OCI-M1 (cell line): ENCODE measurements around the gene OTUB1.

ENCODE experiments used
- DNase-seq: peaks from one replicate; lab custom pipeline; 2025; lab: John Stamatoyannopoulos, UW

Gene OTUB1

DNA sequence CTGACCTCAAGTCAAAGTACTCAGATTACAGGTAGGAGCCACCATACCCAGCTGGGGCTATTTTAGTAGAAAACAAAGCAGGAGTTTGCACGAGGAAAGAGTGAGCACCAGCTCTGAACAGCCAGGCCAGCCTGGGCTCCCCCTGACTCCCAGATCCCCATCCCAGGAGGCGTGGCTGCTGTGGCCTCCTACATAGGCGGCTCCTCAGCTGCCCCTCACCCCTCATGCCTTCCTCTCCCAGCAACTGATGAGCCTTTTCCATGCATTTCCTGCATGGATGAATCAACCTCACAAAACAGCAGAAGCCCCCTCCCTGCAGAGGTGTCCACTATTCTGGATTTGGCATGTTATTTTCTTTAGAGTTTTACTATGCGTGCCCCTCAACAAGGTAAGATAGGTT lies 39.0 kb downstream of the OTUB1 start:
- DNase-seq, result no peak

DNA sequence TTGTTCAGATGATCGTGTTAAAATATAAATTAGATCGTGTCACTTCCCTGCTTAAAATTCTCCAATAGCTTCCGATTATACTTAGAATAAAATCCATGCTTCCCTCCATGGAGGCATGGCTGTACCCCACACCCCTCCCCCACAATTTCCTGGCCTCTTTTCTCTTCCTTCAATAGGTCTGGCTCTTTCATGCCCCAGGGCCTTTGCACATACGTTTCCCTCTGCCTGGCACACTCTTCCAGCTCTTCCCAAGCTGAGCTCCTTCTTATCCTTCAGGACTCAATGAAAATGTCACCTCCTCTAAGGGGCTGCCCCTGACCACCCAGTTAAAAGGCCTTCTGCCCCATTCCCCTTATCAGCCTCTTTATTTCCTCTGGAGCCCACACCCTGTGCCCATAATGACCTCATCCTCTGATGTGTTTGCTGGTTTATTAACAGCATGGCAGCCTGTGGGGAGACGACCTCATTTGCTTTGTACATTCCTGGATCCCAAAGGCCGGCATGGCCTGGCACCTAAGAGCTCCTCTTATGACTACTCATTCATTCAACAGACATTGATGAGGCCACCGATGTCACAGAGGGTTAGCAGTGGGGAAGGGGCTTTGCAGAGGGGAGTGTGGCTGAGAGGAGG lies 40.5 kb downstream of the OTUB1 start:
- DNase-seq, result no peak

DNA sequence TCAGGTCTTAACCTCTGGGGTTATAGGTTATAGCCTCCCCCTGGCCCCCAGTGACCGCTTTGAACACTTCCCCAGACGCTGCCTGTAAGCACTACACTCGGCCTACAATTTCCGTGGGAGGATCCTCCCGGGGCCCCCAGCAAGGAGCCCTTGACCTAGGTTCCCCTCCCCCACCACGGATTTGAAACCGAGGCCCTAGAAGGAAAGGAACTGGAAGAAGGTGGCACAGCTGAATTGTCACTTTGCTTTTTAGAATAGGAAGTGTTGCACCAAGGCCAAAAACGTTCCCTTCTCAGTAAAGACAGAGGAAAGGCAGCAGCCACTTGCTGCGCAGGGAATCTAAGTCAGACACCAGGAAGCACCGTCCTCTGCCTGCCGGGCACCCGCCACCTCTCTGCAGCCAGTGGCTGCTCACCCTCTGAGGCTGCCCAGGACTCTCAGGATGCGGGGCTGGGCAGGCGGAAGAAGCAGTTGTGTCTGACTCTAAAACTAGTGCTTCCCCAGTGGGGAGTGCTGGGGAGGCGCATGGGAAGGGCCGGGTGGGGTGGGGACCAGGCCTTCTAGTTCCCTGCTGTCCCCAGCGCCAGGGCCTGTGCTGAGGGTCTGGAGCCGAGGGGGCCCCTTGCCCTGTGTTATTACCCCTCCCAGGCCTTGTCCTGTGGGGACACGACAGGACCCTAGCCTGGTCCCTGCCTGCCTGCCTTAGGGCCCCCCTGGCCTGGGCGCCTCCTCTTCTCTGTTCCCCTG lies 41.6 kb downstream of the OTUB1 start:
- peak; percentile 5 for DNase-seq

DNA sequence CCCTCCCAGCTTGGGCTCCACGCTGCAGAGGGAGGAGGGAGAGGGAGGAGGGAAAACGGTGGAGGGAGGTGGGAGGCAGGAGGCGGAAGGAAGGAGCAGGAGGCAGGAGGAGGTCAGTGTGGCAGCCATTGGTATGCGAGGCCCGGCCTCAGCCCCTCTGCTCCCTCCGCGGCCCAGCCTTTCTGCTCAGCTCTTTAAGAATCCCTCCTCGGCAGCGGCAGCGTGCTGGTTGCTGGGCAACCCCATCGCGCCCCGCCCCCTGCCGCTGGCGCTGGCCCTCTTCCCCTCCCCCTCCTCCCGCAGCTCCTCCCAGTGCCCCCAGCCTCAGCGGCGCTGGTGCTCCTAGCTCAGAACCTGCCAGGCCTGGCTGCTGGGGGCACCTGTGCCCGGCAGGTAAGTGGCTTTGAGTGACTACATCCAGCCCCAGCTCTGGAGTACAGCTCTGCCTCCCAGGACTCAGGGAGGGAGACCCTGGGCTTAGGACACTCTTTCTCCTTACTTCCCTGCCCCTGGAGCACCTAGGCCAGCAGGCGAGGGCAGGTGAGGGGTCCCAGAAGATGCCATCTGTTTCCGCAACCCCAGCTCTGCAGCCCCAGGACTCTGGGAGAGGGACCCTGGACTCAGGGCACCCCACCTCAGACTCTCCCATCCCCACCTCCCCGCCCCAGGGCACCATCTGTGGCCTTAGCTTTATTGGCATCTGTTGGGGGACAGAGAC lies 42.3 kb downstream of the OTUB1 start:
- no peak for DNase-seq

DNA sequence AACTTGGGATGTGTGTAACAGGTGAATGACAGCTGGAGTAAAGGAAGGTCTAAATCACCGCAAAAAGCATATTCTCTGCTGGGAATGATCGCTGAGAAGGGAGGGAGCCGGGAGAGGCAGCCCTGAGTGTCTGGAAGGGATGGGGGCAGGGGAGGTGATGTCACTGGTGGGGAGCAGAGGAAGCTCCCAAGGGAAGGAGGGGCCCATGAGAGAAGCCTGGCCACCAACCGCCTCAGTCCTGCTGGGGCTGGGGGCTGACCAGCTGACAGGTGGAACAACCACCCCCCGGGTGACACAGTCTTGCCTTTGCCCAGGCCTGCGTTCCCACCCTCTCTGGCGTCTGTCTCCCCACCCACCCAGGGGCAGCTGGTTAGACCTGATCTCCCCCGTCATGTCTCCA lies 43.5 kb downstream of the OTUB1 start:
- DNase-seq, result no peak

DNA sequence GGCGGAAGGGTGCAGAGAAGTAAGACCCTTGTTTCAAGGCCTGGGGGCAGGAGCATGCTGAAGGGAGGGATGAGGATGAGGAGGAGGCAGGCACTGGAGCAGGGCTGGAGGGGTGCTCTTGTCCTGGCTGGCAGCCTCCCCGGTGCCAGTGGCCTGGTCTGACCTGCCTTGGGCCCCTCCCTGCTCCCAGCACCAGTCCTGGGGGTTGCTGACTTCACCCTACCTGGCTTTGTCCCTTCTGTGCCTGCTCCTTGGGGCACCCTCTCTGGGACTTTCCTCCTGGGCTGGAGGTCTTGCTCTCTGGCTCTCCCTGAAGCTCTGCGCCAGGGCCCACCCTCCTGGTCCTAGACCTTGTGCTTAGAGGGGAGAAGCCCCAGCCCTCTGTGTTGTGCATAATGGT lies 44.8 kb downstream of the OTUB1 start:
- DNase-seq, result no peak

DNA sequence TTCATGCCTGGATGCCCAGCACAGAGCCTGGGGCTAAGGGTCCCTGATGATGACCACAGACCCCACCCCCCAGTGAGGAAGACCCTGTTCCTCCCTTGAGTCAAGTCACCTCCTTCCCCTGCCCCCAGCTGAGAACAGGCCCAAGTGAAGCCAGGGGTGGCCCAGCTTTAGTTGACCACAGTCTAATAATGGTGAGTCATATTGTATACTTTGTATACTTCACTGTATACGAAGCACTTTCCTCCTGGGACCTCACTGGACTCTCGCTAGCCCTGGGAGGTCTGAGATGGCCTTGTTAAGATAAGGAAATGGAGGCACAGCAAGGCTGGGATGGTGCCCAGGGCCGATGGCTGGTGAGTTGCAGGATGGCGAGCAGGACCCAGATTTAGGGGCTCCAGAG lies 45.8 kb downstream of the OTUB1 start:
- no peak for DNase-seq

DNA sequence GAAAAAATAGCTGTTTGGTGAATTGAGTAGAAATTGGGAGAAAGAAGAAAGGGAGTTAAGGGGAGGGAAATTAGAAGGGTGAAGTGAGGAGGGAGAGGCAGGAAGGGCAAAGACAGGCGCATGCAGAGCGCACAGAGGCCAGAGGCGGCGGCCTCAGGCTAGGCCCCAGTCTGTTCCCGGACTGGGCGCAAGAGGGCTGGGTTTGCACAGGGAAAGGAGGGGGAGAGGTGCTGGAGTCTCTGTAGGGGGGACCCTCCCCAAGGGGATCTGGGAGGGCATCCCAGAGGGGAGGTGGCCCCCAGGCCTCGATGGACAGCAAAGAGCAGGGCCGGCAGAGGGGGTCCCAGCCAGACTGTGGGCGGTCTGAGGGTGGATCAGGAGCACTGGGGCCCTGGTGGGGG lies 48.2 kb downstream of the OTUB1 start:
- no peak for DNase-seq

DNA sequence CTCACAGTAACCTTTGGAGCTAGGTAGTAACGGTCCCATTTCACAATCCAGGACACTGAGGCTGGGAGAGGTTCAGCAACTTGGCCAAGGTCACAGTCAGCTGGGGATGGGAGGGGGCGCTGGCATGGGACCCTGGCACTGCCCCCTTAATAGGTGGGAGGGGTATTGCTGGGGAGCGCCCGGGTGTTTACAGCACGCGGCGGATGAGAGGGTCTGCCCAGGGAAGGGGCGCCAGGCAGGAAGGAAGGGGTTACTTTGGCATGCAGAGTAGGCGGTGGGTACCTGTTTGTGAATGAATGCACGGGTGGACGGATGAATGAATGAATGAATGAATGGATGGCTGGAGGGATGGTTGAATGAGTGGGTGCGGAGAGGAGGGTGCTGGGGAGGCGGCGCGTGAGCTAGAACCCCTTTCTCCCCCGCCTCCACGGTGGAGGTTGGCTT lies 48.9 kb downstream of the OTUB1 start:
- no peak for DNase-seq

DNA sequence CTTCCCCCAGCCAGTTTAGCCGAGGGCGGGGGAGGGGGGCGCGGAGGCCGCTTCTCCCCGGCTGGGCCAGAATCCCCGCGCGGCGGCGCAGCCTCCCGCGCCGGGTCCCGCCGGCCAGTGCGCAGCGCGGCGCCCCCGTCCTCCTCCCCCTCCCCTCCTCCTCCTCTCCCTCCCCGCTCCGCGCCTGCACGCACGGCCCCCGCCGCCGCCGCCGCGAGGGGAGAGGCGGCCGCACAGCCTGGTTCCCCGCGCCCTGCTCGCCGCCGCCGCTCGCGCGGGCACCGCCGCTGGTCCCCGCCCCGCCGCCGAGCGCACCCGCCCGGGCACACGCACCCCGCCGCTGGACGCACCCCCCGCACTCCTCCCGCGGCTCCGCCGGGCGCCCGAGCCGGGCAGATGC lies 49.3 kb downstream of the OTUB1 start, which contains the start of gene FLRT1:
Gene FLRT1, plus strand, starts transcription at position 356 of the 400 bp plus-strand sequence. CDS start 80,337 bp downstream, outside the sequence.
- no peak for DNase-seq

DNA sequence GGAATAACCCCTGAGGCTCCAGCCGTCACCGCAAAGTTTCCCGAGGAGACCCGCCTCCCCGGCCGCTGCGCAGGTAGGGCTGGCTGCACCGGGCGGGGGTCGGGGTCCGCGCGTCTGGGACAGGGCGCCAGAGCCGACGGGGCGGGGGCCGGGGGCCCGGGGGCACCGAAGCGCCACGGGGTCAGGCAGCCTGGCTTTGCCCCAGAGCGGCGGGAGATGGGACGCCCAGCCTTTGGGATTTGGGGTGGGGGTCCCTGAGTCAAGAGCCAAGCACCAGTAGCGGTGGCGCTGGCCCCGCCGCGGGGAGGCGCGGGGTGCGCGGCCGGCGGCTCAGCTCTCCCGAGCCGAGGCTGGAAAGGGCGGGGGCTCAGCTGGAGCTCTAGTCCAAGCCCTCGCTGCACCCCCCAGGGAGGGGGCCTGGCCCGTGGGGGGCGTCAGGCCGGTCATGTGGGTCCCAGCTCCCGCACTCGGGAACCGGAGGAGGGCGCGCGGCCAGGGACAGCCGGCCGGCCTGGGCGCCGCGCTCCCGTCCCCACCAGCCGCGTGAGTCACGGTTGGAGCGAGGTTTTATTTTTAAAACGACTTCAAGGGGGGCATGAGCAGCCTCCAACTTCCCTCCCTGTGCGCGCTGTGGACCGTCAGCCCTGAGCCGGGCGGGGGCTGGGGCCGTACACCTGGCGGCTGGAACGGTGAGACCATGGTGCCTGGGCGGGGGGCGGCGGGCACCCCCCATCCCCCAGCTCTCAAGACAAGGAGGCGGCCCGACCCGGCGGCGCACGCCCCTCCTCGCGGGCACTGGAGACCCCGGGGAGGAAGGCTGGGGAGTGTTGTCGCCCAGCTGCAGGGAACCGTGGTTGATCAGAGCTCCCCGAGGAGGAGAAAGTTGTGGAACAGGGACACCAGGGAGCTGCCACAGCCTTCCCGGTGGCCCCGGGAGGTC lies 50.1 kb downstream of the OTUB1 start:
- DNase-seq, result peak; percentile 15

DNA sequence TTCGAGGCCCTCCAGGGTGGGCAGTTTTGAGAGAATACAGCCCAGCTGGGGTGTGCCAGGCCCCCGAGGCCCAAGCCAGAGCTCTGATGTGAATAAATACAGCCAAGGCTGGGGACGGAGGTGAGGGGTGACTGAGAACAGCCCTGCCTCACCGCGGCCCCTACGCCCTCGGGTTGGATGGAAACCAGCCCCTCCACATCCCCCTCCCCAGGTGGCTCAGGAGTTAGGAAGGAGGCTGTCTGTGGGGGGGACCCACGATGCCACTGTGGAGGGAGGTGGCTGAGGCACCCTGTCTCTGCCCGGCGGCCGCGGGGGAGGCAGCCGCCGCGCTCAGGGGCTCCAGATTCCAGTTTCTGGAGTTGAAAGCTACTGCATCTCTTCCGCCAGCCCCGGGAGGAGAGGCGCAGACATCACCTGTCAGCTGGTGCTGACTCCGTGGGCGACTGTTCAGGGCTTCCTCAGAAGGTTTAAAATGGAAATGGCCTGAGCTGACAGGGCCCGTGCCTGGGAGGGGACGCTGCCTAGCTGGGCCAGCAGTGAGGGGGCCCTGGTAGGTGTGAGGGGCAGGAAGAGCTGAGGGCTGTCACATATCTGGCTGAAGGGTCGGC lies 50.9 kb downstream of the OTUB1 start:
- no peak for DNase-seq

DNA sequence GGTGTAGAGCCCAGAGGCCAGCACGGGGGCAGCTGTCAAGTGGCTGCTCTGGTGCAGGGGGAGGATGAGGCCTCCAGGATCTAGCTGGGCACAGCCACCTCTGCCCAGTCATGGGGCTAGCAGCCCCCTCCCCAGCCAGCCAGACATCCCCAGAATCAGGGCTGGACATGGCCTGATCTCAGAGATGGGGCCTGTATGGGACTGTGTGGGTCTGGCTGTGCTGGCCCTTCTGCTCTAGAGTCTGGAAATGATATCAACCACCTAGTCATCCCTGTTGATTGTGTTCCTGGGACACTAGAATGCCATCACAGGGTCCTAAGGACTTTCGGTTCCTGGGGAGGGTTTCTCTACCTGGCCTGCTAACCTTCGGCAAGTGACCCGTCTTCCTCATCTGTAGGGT lies 52.3 kb downstream of the OTUB1 start:
- DNase-seq, result no peak

DNA sequence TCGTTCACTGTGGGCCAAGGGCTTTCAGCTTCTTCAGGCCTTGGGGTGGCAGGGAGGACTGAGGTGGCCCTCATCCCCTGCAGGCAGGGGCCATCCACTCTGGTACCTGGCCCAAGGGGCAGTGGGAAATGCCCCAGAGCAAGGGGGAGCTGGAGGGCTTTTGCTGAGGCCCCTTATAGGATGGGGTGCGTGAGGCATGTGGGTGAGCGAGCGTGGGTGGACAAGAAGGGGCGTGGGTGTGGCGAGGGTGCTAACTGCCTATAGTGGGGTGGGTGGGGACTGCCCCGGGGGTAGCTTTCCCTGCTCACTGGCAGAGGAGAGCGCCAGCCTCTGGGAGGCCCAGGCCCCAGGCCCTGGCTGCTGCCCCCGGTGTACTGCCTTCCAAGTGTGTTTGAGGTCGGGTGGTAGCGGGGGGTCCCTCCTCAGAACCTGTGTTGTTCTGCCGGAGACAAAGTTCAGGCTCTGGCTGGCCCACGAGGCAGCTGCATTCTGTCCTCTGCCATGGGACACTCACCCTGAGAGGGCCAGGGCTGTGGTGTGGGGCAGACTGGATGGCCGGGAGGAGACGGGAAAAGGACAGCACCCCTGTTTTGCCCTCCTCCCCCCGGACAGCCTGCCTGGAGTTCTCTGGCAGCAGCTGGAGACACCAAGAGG lies 52.9 kb downstream of the OTUB1 start:
- no peak for DNase-seq

DNA sequence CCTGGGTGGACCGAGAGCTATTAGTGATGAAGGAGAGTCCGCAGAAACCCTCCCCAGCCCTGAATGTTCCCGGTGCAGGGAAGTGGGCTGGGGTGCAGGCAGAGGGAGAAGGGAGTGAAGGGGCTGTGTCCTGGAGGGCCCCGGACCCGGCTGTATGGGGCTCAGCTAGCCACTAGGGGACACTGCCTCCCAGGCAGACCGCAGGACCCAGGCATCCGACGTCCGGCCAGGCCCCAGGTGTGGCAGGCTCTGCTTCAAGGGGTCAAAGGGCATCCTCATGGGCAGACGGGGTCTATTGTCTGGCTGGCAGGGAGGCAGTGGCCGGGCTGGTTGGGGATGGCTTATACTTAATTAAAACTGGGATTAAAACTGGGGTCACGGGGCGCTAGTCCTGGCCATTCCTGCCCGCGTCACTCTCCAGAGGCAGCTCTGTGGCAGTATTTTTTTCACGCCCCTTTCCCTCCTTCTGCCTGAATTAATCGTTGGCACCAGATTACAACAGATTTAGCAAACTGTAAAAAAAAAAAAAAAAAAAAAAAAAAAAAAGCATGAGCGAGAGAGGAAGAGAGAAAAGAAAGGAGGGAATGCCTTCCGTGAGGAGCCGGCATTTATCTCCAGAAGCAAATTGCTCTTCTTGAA lies 54.6 kb downstream of the OTUB1 start:
- DNase-seq, result no peak

DNA sequence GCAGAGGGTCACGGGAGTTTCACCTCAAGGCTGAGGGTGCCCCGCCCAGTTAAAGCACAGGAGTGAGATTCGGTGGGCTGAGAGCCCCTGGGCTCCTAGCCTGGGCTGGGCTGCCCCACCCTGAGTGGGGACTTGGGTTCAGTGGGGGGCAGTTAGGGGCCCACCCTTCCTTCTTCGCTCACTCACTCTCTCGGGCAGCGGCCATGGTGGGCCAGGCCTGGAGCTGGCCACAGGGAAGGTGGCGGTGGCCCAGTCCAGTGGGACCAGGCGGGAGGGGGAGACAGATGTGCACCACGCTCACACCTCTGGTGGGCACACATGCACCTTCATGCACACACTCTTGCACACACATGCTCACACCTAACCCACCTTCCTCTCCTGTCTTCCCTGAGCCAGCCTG lies 55.6 kb downstream of the OTUB1 start:
- DNase-seq, result no peak

DNA sequence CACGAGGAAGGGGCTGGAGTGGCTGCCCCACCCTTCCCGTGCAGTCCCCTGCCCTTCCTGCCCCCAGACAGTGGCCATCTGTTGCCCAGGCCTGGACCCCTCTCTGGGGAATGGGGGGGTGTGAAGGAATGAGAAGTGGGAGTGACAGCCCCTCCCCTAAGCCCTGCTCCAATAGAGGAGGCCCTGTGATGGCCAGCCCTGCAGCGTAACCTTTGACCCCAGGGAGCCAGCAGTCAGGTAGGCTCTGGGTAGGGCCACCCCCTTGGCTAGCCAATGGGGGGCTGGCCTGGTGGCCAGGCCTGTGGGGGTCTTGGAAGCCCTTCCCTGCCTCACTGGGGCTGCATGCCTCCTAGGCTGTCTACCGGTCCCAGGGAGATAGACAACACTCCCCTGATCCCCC lies 56.1 kb downstream of the OTUB1 start:
- no peak for DNase-seq

DNA sequence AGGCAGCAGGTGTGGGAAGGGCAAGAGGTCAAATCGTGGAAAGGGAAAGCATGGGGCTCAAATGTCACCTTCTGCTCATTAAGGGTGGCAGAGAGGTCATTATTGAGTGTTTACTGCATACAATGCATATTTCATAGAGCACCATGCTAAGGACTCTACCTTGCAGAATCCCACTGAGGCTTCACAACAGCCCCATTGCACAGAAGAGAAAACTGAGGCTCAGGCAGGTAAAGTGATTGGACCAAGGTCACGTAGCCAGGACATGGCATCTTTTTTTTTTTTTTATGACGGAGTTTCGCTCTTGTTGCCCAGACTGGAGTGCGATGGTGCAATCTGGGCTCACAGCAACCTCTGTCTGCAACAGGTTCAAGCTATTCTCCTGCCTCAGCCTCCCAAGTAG lies 57.3 kb downstream of the OTUB1 start:
- DNase-seq, result no peak

DNA sequence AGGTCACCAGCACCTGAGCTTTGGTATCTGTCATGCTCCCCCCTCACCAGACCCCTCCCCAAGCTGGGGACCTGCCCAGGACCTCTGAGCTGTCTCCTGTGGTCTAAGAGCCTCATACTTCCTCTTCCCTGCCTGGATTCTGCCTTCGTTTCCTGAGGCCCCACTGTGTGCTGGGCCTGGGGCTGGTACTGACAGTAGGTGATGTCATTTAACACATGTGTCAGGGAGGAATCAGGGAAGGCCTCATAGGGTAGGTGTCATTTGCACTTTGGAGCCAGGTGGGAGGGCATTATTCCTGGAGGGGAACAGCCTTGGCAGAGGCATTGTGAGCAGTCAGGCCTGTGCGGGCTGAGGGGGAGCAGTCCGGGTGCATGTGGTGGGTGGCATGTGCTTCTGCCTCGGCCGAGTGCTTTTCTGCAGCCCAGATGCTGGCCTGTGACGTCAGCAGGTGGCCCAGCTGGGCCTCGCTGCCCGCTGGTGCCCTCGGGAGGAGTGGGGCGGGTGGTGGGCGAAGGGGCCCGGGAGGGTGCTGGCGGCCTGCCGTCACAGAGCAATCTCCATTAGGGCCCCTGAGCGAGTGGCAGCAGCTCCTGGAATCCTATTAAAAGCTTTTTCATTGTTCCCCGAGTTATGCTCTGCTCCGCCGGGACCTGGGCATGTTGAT lies 58.6 kb downstream of the OTUB1 start:
- DNase-seq, result no peak

DNA sequence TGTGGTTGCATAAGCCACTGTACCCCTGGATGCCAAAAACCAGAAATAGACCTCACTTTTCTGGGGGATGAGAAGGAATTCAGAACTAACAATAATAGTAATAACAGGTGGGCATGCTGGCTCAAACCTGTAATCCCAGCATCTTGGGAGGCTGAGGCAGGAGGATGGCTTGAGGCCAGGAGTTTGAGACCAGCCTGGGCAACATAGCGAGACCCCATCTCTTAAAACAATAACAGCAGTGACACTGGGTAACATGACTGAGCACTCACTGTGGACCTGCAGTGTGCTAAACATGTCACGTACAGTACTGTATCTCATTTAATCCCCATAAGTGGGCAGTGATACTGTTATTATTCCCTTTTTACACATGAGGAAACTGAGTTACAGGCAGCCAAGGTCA lies 59.5 kb downstream of the OTUB1 start:
- DNase-seq, result no peak
